Caco-2 (cell line): Measurements from ENCODE around the gene FBLN1. TPM values are rescaled to one million over a fixed set of nuclear protein-coding genes. Genes with fewer than 3 reads are reported as not detected.
A peak's percentile ranks its signal among the peaks of the same experiment; 100 is the strongest.

ENCODE experiments used
- BruUV-seq: library from RNA; stranded (reverse); fragments of 400-500 nt; replicated peaks from 2 replicates; lab custom pipeline; 2021; lab: Mats Ljungman, UMichigan
- CTCF ChIA-PET: fragments of 300-600 bp; sonication (Branson Sonifier 250); formaldehyde crosslinking; loops from one replicate; lab custom pipeline; 2022; ENCODE audit warnings: antibody characterized with exemption; lab: Charles Lee
- POLR2A ChIA-PET: fragments of 300-600 bp; sonication (Branson Sonifier 250); formaldehyde crosslinking; loops from one replicate; lab custom pipeline; 2022; ENCODE audit warnings: antibody characterized with exemption; lab: Charles Lee
- DNase-seq, 2 experiments: peaks; one replicate each; pipeline versions ENCODE4 v3.0.0 to v3.0.0-alpha.2; 2020 to 2022
- H3K27me3 ChIP-seq: replicated peaks from 2 replicates; pipeline ENCODE4 v1.6.0; 2011; ENCODE audit warnings: low read length; ENCODE audit not compliant: control insufficient read depth, insufficient read depth
- H3K36me3 ChIP-seq: 2 replicates; pipeline ENCODE4 v1.5.1; 2011; ENCODE audit warnings: low read length; ENCODE audit not compliant: control insufficient read depth, insufficient read depth
- H3K4me1 ChIP-seq: fragments of 250-450 bp; sonication (Bioruptor Pico); 2 replicates; pipeline ENCODE4 v1.5.1; 2020; ENCODE audit warnings: mild to moderate bottlenecking
- H3K4me3 ChIP-seq: 2 replicates; pipeline ENCODE4 v1.5.1; 2011; ENCODE audit warnings: low read depth, mild to moderate bottlenecking, control low read depth, low read length
- H3K9me3 ChIP-seq: fragments of 250-450 bp; sonication (Bioruptor Pico); 2 replicates; pipeline ENCODE4 v1.5.1; 2020; ENCODE audit warnings: mild to moderate bottlenecking, moderate library complexity
- H3K27ac Mint-ChIP-seq: one replicate; pipeline ENCODE4 v1.8.0; 2022; ENCODE audit warnings: mixed read lengths; ENCODE audit not compliant: unreplicated experiment
- H3K27me3 Mint-ChIP-seq: one replicate; pipeline ENCODE4 v1.8.0; 2022; ENCODE audit warnings: mixed read lengths; ENCODE audit not compliant: insufficient read depth, unreplicated experiment
- H3K36me3 Mint-ChIP-seq: one replicate; pipeline ENCODE4 v1.8.0; 2022; ENCODE audit warnings: mild to moderate bottlenecking, mixed read lengths; ENCODE audit not compliant: insufficient read depth, unreplicated experiment
- H3K4me1 Mint-ChIP-seq: one replicate; pipeline ENCODE4 v1.8.0; 2022; ENCODE audit warnings: low read depth, mixed read lengths; ENCODE audit not compliant: unreplicated experiment
- H3K4me3 Mint-ChIP-seq: one replicate; pipeline ENCODE4 v1.8.0; 2022; ENCODE audit warnings: mild to moderate bottlenecking, moderate library complexity, mixed read lengths; ENCODE audit not compliant: unreplicated experiment
- H3K9me3 Mint-ChIP-seq: one replicate; pipeline ENCODE4 v1.8.0; 2022; ENCODE audit warnings: mixed read lengths; ENCODE audit not compliant: unreplicated experiment
- intact Hi-C: fragments of 100-400 bp; cut with micrococcal nuclease; formaldehyde crosslinking; loops from one replicate; pipeline ENCODE4 v1.10.0; 2022; ENCODE audit not compliant: unreplicated experiment
- total RNA-seq: library from RNA; stranded (reverse); gene quantifications from 2 replicates; pipeline ENCODE4 v1.2.3, GENCODE V29; 2022
- TF ChIP-seq, protein P1 (sequence below), 2 experiments: fragments of 200-600 bp in 1 of 2; IDR thresholded peaks; 1 replicate in 1 of 2; 2 replicates in 1 of 2; pipeline versions ENCODE4 v1.5.1 to v1.8.0; 2011 to 2022; ENCODE audit warnings: antibody characterized with exemption in 1 of 2, control low read depth in 1 of 2, inconsistent platforms in 1 of 2, low read depth in 1 of 2, low read length in 1 of 2, mild to moderate bottlenecking in 1 of 2, moderate library complexity in 1 of 2; ENCODE audit not compliant: insufficient read depth in 1 of 2, severe bottlenecking in 1 of 2, unreplicated experiment in 1 of 2

FBLN1 gene
- total RNA-seq, 1 experiment from 2014 or later, result 519 TPM

DNA sequence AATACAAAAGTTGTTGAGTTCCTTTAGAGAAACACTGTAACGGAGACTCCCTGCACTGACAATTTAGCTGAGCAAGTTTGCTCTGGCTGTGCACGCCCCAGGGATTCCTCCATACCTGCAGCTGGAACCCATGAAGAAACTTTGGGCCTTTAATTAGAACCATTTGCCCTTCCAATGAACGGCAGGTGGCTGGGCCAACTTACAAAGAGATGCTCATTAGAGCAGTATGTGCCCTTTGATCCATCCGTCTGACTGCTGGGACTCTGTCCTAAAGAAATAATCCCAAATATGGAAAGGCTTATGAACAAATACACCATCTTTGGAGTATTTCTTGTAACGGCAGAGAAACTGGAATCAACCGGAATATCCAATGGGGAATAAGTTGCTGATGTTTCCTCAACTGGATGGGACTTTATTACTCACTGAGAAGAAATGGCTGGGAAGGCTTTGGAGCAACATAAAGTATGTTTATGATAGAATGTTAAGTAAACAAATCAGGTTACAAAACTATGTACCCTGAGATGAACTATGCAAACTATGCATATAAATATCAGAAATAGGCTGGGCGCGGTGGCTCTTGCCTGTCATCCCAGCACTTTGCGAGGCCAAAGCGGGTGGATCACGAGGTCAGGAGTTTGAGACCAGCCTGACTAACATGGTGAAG is 24.4 kb upstream of the FBLN1 start:
- Mint-ChIP-seq H3K27ac (peak overlapping the region; percentile 65), H3K27me3 (no peaks in the 10 kb centered on the region), H3K4me3 (peak overlapping the region; percentile 39), H3K4me1 (peaks cover 33% of the 10 kb centered on the region), H3K9me3 (peaks cover under 1% of the 10 kb centered on the region), H3K36me3 (peaks cover 31% of the 10 kb centered on the region)
- H3K9me3 ChIP-seq, result peaks cover 12% of the 10 kb centered on the region
- H3K27me3 ChIP-seq, result no peaks in the 10 kb centered on the region
- intact Hi-C loops, result loop anchor here (1.0 kb wide), 1 partner anchor 34 kb away; no protein-coding TSS in a partner anchor
- no peaks in the 10 kb centered on the region for H3K36me3 ChIP-seq
- BruUV-seq, result no TSS peak
- H3K4me1 ChIP-seq, result peaks cover 70% of the 10 kb centered on the region
- TF ChIP-seq, protein P1, sequence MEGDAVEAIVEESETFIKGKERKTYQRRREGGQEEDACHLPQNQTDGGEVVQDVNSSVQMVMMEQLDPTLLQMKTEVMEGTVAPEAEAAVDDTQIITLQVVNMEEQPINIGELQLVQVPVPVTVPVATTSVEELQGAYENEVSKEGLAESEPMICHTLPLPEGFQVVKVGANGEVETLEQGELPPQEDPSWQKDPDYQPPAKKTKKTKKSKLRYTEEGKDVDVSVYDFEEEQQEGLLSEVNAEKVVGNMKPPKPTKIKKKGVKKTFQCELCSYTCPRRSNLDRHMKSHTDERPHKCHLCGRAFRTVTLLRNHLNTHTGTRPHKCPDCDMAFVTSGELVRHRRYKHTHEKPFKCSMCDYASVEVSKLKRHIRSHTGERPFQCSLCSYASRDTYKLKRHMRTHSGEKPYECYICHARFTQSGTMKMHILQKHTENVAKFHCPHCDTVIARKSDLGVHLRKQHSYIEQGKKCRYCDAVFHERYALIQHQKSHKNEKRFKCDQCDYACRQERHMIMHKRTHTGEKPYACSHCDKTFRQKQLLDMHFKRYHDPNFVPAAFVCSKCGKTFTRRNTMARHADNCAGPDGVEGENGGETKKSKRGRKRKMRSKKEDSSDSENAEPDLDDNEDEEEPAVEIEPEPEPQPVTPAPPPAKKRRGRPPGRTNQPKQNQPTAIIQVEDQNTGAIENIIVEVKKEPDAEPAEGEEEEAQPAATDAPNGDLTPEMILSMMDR (IDR thresholded peaks at IDR 0.05; ENCODE audit: insufficient read depth in 1 of 2, low read depth in 1 of 2, low read length in 1 of 2, severe bottlenecking in 1 of 2, unreplicated experiment in 1 of 2), result no peak
- CTCF ChIA-PET, result no interaction called here
- POLR2A ChIA-PET, result no interaction called here
- DNase-seq, result peak; percentile 78 to 88
- H3K4me3 ChIP-seq, result no peak overlapping the region

DNA sequence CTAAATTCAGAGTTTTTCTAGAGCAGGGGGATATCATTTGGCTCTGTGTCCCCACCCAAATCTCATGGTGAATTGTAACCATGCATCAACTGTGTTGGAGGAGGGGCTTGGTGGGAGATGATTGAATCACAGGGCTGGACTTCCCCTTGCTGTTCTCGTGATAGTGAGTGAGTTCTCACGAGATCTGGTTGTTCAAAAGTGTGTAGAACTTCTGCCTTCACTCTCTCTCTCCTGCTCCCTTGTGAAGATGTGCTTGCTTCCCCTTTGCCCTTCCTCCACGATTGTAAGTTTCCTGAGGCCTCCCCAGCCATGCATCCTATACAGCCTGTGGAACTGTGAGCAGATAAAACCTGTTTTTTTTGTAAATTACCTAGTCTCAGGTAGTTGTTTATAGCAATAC is 22.0 kb upstream of the FBLN1 start:
- peaks cover 37% of the 10 kb centered on the region for H3K36me3 Mint-ChIP-seq
- intact Hi-C loops, result no loop called here
- CTCF ChIA-PET, result no interaction called here

DNA sequence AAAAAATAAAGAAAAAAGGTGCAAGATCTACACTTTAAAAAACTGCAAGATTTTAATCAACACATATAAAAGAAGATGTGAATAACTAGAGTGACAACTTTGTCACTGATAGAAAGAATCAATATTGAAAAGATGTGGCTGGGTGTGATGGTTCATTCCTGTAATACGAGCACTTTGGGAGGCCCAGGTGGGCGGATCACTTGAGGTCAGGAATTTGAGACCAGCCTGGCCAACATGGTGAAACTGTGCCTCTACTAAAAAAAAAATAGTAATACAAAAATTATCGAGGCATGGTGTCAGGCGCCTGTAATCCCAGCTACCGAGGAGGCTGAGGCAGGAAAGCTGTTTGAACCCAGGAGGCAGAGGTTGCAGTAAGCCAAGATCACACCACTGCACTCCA is 21.0 kb upstream of the FBLN1 start:
- H3K9me3 Mint-ChIP-seq, result peaks cover 14% of the 10 kb centered on the region
- no TSS peak for BruUV-seq
- intact Hi-C loops, result no loop called here
- ChIA-PET CTCF (no interaction called here), POLR2A (no interaction called here)
- peaks cover 29% of the 10 kb centered on the region for H3K4me1 Mint-ChIP-seq
- peak overlapping the region; percentile 88 for H3K27ac Mint-ChIP-seq
- H3K36me3 ChIP-seq, result no peaks in the 10 kb centered on the region
- no peak overlapping the region for H3K4me3 ChIP-seq
- H3K4me3 Mint-ChIP-seq, result no peak overlapping the region
- peaks cover 36% of the 10 kb centered on the region for H3K36me3 Mint-ChIP-seq
- H3K4me1 ChIP-seq, result peaks cover 63% of the 10 kb centered on the region
- H3K27me3 Mint-ChIP-seq, result no peaks in the 10 kb centered on the region
- TF ChIP-seq, protein P1 (IDR thresholded peaks at IDR 0.05; ENCODE audit: insufficient read depth in 1 of 2, low read depth in 1 of 2, low read length in 1 of 2, severe bottlenecking in 1 of 2, unreplicated experiment in 1 of 2), result no peak
- no peak for DNase-seq
- no peaks in the 10 kb centered on the region for H3K27me3 ChIP-seq
- H3K9me3 ChIP-seq, result peaks cover 14% of the 10 kb centered on the region

More for the DNA sequence above, 22.0 kb upstream of the FBLN1 start:
- no peak for DNase-seq
- H3K27me3 Mint-ChIP-seq, result no peaks in the 10 kb centered on the region
- no peak overlapping the region for H3K4me3 ChIP-seq
- peaks cover 69% of the 10 kb centered on the region for H3K4me1 ChIP-seq
- H3K36me3 ChIP-seq, result no peaks in the 10 kb centered on the region
- peaks cover 13% of the 10 kb centered on the region for H3K9me3 ChIP-seq
- POLR2A ChIA-PET, result interaction anchor here (0.6 kb wide), 1 partner anchor 15 kb away, joined by 3 read pairs; no protein-coding TSS in a partner anchor
- no TSS peak for BruUV-seq
- H3K9me3 Mint-ChIP-seq, result peaks cover 10% of the 10 kb centered on the region
- TF ChIP-seq, protein P1 (IDR thresholded peaks at IDR 0.05; ENCODE audit: insufficient read depth in 1 of 2, low read depth in 1 of 2, low read length in 1 of 2, severe bottlenecking in 1 of 2, unreplicated experiment in 1 of 2), result no peak
- no peak overlapping the region for H3K4me3 Mint-ChIP-seq
- no peak overlapping the region for H3K27ac Mint-ChIP-seq
- no peaks in the 10 kb centered on the region for H3K27me3 ChIP-seq
- H3K4me1 Mint-ChIP-seq, result peaks cover 30% of the 10 kb centered on the region
